GM12872 (cell line): ENCODE results near the gene SHQ1.

Experiments
- CTCF ChIP-seq: IDR thresholded peaks from 3 replicates; pipeline ENCODE4 v1.5.1; 2011; ENCODE audit warnings: low read depth, mild to moderate bottlenecking, low read length, moderate library complexity; ENCODE audit not compliant: insufficient read depth

Gene SHQ1

GRCh38 chr3:72746430-72747411 lies 101.5 kb downstream of the SHQ1 start:
- TF ChIP-seq CTCF, result no peak

- no peak for TF ChIP-seq CTCF
These were observed 102.9 kb downstream of the SHQ1 start for GRCh38 chr3:72745146-72745999.

GRCh38 chr3:72744330-72744729 lies 103.9 kb downstream of the SHQ1 start:
- no peak for TF ChIP-seq CTCF

GRCh38 chr3:72739531-72740466 lies 108.4 kb downstream of the SHQ1 start:
- TF ChIP-seq CTCF, result no peak

GRCh38 chr3:72738752-72739530 lies 109.3 kb downstream of the SHQ1 start:
- TF ChIP-seq CTCF, result no peak

DNA sequence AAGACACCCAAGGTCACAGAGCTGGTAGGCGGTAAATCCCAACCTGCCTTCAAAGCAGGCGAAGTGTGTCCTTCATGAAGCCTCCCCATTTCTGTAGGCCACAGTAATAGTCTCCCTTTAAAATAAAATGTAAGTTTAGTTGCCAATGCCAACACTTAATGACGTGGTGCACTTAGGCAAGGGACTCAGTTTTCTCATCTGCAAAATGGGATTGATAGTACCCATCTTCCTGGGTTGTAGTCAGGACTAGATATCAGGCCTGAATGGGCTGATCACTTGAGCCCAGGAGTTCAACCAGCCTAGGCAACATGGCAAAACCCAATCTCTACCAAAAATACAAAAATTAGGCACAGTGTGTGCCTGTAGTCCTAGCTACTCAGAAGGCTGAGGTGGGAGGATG lies 114.6 kb downstream of the SHQ1 start:
- TF ChIP-seq CTCF, result no peak
